MCF 10A (cell line): ENCODE results near the gene PKNOX2. TPM values are rescaled to one million over a fixed set of nuclear protein-coding genes. Genes with fewer than 3 reads are reported as not detected.
A peak's percentile ranks its signal among the peaks of the same experiment; 100 is the strongest.

Experiments used
- BruUV-seq: library from RNA; stranded (reverse); fragments of 400-500 nt; replicated peaks from 2 replicates; lab custom pipeline; 2021; lab: Mats Ljungman, UMichigan
- CTCF ChIA-PET: fragments of 300-600 bp; sonication (Branson Sonifier 250); formaldehyde crosslinking; extraction: SDS; loops from one replicate; lab custom pipeline; 2021; ENCODE audit warnings: antibody characterized with exemption, inconsistent platforms; lab: Yijun Ruan, JAX
- POLR2A ChIA-PET: fragments of 300-600, 350-650 bp; sonication (Branson Sonifier 250); formaldehyde crosslinking; extraction: SDS; loops from one replicate; lab custom pipeline; 2020; ENCODE audit warnings: antibody characterized with exemption, inconsistent platforms; lab: Yijun Ruan, JAX
- DNase-seq: peaks from one replicate; pipeline ENCODE4 v3.0.0-alpha.2; 2018; ENCODE audit not compliant: unreplicated experiment
- H3K27ac Mint-ChIP-seq: one replicate; pipeline ENCODE4 v1.8.0; 2022; ENCODE audit warnings: mild to moderate bottlenecking, low read depth, mixed read lengths; ENCODE audit not compliant: unreplicated experiment
- H3K27me3 Mint-ChIP-seq: one replicate; pipeline ENCODE4 v1.8.0; 2022; ENCODE audit warnings: mixed read lengths; ENCODE audit not compliant: insufficient read depth, unreplicated experiment
- H3K36me3 Mint-ChIP-seq: one replicate; pipeline ENCODE4 v1.8.0; 2022; ENCODE audit warnings: mild to moderate bottlenecking, moderate library complexity, mixed read lengths; ENCODE audit not compliant: insufficient read depth, unreplicated experiment
- H3K4me1 Mint-ChIP-seq: one replicate; pipeline ENCODE4 v1.8.0; 2022; ENCODE audit warnings: mixed read lengths; ENCODE audit not compliant: insufficient read depth, unreplicated experiment
- H3K4me3 Mint-ChIP-seq: one replicate; pipeline ENCODE4 v1.8.0; 2022; ENCODE audit warnings: mild to moderate bottlenecking, moderate library complexity, mixed read lengths; ENCODE audit not compliant: unreplicated experiment
- H3K9me3 Mint-ChIP-seq: one replicate; pipeline ENCODE4 v1.8.0; 2022; ENCODE audit warnings: mixed read lengths; ENCODE audit not compliant: unreplicated experiment
- intact Hi-C: fragments of 100-400 bp; cut with micrococcal nuclease; formaldehyde crosslinking; loops from 2 replicates; pipeline ENCODE4 v1.14.1; 2022
- total RNA-seq: library from RNA; stranded (reverse); gene quantifications from 2 replicates; pipeline ENCODE4 v1.2.3, GENCODE V29; 2022
- TF ChIP-seq, protein P1 (sequence below): fragments of 200-600 bp; IDR thresholded peaks from one replicate; pipeline ENCODE4 v1.8.0; 2022; ENCODE audit warnings: antibody characterized with exemption, mild to moderate bottlenecking; ENCODE audit not compliant: unreplicated experiment

Gene PKNOX2
- total RNA-seq, 1 experiment from 2014 or later = not detected

DNA sequence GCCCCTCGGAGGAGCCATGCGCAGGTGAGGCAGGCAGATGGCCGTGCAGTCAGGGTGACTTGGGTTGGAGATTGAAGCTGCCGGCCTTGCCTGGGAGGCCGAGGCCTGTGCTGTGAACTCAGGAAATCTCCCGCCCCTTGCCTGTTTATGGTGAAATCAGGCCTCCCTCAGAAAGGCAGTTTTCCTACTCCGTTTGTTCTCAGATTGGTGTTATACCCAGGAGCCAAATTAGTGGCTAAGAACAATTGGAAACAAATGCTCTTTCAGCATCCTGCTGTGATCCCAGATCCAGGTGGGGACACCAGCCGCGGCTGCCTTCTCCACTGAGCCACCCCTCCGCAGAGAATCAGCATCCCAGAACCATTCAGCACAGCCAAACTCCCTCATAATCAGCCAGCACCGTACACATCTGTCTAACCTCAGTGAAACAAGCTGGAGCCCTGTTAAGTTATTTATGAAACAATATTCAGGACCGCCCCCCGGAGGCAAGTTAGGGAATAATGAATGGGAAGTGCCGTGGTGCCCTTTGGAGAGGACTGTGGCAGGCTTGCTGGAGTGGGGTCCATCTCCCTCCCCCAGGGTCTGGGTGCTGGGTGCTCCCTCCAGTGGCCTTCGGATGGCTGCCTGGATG lies 60.0 kb downstream of the PKNOX2 start:
- H3K27me3 Mint-ChIP-seq = peaks cover 18% of the 10 kb centered on the region
- ChIA-PET POLR2A (interaction anchor here (0.6 kb wide), 1 partner anchor 246 kb away, joined by 3 read pairs; no protein-coding TSS in a partner anchor), CTCF (interaction anchor here (0.8 to 1.0 kb wide), 2 partner anchors 120 to 247 kb away, joined by 3 read pairs; no protein-coding TSS in a partner anchor)
- H3K4me1 Mint-ChIP-seq = no peaks in the 10 kb centered on the region
- no peaks in the 10 kb centered on the region for H3K36me3 Mint-ChIP-seq
- H3K4me3 Mint-ChIP-seq = no peak overlapping the region
- no peak overlapping the region for H3K27ac Mint-ChIP-seq
- peak; percentile 43 for DNase-seq
- BruUV-seq = no TSS peak
- TF ChIP-seq, protein P1, sequence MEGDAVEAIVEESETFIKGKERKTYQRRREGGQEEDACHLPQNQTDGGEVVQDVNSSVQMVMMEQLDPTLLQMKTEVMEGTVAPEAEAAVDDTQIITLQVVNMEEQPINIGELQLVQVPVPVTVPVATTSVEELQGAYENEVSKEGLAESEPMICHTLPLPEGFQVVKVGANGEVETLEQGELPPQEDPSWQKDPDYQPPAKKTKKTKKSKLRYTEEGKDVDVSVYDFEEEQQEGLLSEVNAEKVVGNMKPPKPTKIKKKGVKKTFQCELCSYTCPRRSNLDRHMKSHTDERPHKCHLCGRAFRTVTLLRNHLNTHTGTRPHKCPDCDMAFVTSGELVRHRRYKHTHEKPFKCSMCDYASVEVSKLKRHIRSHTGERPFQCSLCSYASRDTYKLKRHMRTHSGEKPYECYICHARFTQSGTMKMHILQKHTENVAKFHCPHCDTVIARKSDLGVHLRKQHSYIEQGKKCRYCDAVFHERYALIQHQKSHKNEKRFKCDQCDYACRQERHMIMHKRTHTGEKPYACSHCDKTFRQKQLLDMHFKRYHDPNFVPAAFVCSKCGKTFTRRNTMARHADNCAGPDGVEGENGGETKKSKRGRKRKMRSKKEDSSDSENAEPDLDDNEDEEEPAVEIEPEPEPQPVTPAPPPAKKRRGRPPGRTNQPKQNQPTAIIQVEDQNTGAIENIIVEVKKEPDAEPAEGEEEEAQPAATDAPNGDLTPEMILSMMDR = no peak
- no peaks in the 10 kb centered on the region for H3K9me3 Mint-ChIP-seq
- intact Hi-C loops = no loop called here

DNA sequence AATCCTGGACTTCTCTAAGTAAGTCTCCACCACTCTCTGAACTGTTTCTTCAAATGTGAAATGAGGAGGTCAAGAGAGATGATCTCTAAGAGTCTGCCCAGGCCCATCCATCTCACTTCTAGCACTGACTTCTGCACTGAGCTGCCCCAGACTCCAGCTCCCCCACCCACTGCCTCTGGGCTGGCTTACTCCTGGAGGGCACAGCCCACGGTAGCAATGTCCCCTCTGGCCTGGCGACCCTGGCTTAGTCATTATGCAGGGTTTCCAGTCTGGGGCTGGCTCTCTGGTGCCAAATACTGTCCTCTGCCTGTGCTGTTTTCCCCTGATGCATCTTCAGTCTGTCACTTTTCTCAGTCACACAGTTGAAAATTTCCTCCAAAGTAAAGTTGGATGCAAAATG lies 60.9 kb downstream of the PKNOX2 start:
- intact Hi-C loops = no loop called here
- POLR2A ChIA-PET = no interaction called here
- TF ChIP-seq, protein P1 = no peak
- Mint-ChIP-seq H3K27me3 (peaks cover 18% of the 10 kb centered on the region), H3K36me3 (no peaks in the 10 kb centered on the region), H3K9me3 (no peaks in the 10 kb centered on the region), H3K27ac (no peak overlapping the region), H3K4me1 (no peaks in the 10 kb centered on the region), H3K4me3 (no peak overlapping the region)
- DNase-seq = no peak
- BruUV-seq = no TSS peak
- CTCF ChIA-PET = interaction anchor here (0.8 kb wide), 1 partner anchor 248 kb away, joined by 3 read pairs; no protein-coding TSS in a partner anchor

DNA sequence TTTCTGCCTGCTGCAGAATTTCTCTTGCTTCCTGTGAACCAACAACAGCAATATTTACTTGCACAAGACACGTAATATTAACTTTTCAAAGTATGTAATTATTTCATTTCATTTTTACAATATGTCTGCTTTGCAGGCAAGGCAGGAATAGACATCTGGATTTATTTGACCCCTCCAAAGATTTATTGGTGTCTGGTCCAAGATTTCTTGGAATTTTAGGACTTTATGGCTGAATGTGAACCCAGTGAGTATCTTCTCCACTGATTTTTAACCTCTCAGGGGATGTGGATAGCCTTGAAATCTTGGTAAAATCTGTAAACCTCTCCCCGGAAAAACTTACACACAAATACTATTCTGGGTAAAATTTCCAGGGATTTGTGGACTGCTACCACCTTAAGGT lies 61.5 kb downstream of the PKNOX2 start:
- Mint-ChIP-seq H3K27ac (no peak overlapping the region), H3K9me3 (no peaks in the 10 kb centered on the region), H3K4me3 (no peak overlapping the region), H3K27me3 (peaks cover 18% of the 10 kb centered on the region), H3K36me3 (no peaks in the 10 kb centered on the region), H3K4me1 (no peaks in the 10 kb centered on the region)
- TF ChIP-seq, protein P1 = no peak
- CTCF ChIA-PET = no interaction called here
- POLR2A ChIA-PET = no interaction called here
- intact Hi-C loops = no loop called here
- DNase-seq = no peak
- no TSS peak for BruUV-seq

DNA sequence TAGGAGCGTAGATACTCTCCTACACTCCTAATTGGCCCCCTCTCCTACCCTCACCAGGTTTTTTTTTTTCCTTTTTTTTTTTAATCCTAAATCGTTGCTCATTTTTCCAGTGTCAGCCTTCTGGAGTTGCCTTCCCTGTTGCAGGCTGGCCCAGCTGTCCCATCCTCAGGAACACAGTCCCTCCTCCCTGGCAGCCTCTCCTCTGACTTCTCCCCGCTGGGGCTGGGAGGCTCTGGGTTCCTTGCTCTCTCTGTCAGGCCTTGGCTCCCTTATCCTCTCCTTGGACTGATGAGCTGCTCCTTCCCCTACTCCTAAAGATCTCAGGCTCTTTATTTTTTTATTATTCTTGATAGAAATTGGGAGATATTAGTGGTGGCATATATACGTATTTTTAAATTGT lies 62.2 kb downstream of the PKNOX2 start:
- CTCF ChIA-PET = interaction anchor here (0.6 kb wide), 1 partner anchor 1145 kb away, joined by 3 read pairs; no protein-coding TSS in a partner anchor
- POLR2A ChIA-PET = no interaction called here
- H3K4me3 Mint-ChIP-seq = no peak overlapping the region
- intact Hi-C loops = no loop called here
- H3K27me3 Mint-ChIP-seq = peaks cover 22% of the 10 kb centered on the region
- TF ChIP-seq, protein P1 = no peak
- H3K36me3 Mint-ChIP-seq = no peaks in the 10 kb centered on the region
- DNase-seq = no peak
- H3K9me3 Mint-ChIP-seq = no peaks in the 10 kb centered on the region
- H3K4me1 Mint-ChIP-seq = no peaks in the 10 kb centered on the region
- no peak overlapping the region for H3K27ac Mint-ChIP-seq
- no TSS peak for BruUV-seq
